GM13977 (cell line): ENCODE results near the gene EEF1AKMT4.

ENCODE experiments used
- DNase-seq: peaks from one replicate; pipeline ENCODE4 v3.0.0; 2012; ENCODE audit warnings: low spot score
- in situ Hi-C: fragments of 300-500 bp; cut with MboI; formaldehyde crosslinking; loops from one replicate; pipeline ENCODE4 v1.12.0; 2022; ENCODE audit warnings: low sequenced_read_pairs, low pct_unique_long_range_greater_than_20kb, mixed read lengths, inconsistent platforms; ENCODE audit not compliant: unreplicated experiment
- TF ChIP-seq, protein P1 (sequence below): IDR thresholded peaks from 2 replicates; pipeline ENCODE4 v1.5.1; 2012; ENCODE audit warnings: mild to moderate bottlenecking, control low read depth; ENCODE audit not compliant: insufficient read depth; ENCODE audit errors: extremely low read depth, missing control alignments

The EEF1AKMT4 gene

DNA sequence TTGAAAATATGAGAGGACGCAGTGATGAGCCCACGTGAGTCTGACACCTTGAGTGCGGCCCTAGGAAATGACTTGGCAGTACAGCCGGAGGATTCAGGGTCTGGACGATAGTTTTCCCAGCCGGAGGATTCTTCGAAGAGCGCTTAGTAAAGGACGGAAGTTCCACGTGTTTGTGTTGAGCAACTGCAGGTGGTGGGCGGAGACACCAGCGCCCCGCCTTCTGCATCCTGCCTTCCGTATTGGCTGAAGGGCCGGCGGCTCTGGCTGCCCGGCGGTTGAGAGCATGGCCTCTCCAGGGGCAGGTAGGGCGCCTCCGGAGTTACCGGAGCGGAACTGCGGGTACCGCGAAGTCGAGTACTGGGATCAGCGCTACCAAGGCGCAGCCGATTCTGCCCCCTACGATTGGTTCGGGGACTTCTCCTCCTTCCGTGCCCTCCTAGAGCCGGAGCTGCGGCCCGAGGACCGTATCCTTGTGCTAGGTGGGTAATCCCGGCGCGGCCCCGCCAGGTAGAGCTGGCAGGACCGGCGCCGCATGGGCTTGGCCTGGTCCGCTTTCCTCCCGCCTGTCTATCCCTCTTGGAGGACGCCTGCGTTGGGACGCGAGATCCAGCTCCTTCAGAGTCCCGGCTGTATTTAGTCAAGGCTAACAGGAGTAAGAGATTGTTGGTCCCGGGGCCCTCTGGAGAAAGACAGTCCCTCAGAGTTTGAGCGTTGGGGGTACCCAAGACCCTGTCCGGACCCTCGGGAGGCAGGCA, at the start of gene EEF1AKMT4:
EEF1AKMT4 (plus strand) TSS at position 261 of the 755 bp plus-strand sequence; CDS start at position 284, 23 bp downstream.
- TF ChIP-seq, protein P1, sequence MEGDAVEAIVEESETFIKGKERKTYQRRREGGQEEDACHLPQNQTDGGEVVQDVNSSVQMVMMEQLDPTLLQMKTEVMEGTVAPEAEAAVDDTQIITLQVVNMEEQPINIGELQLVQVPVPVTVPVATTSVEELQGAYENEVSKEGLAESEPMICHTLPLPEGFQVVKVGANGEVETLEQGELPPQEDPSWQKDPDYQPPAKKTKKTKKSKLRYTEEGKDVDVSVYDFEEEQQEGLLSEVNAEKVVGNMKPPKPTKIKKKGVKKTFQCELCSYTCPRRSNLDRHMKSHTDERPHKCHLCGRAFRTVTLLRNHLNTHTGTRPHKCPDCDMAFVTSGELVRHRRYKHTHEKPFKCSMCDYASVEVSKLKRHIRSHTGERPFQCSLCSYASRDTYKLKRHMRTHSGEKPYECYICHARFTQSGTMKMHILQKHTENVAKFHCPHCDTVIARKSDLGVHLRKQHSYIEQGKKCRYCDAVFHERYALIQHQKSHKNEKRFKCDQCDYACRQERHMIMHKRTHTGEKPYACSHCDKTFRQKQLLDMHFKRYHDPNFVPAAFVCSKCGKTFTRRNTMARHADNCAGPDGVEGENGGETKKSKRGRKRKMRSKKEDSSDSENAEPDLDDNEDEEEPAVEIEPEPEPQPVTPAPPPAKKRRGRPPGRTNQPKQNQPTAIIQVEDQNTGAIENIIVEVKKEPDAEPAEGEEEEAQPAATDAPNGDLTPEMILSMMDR: peak; percentile 25
- in situ Hi-C loops: loop anchor here (25.0 kb wide), 1 partner anchor 362 kb away; the partner anchor contains the start of gene PARL
- DNase-seq: peak; percentile 97

DNA sequence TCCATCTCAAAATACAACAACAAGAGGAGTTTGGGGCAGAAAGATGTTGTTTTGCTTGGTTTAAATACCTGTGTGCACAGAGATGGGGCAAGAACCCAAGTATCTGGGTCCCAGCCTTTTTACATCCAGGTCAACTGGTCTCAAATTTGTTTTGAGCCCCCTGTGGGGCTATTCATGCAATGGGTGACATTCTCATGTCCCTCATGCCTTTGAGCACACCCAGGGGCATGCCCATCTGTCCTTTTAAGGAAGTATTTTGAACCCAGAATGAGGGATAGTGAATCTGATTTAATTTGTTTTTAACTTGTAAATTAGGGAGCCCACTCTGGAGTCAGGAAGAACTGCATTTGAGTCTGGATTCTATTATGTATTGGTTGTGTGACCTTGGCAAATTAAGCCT, 48.6 kb upstream of the EEF1AKMT4 start:
- in situ Hi-C loops: no loop called here
- TF ChIP-seq, protein P1: no peak
- no peak for DNase-seq

DNA sequence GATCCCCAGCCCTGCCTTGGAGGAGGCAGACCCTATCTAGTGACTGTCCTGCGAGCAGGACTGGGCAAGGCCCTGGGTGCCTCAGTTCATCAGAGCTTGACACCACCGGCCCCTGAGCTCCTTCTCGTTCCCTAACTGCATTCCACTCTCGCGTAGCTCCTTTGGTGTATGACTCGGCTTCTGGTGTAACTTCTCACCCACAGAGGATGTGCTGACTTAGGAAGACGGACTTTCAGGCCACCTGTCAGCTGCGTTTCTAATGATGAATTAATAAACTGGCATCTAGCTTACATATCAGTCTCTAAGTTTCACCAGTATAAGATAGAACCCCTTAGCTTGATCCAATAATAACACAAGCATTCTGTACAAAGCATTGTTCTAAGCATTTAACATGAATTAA, 45.9 kb upstream of the EEF1AKMT4 start:
- no peak for DNase-seq
- TF ChIP-seq, protein P1: no peak
- in situ Hi-C loops: no loop called here

DNA sequence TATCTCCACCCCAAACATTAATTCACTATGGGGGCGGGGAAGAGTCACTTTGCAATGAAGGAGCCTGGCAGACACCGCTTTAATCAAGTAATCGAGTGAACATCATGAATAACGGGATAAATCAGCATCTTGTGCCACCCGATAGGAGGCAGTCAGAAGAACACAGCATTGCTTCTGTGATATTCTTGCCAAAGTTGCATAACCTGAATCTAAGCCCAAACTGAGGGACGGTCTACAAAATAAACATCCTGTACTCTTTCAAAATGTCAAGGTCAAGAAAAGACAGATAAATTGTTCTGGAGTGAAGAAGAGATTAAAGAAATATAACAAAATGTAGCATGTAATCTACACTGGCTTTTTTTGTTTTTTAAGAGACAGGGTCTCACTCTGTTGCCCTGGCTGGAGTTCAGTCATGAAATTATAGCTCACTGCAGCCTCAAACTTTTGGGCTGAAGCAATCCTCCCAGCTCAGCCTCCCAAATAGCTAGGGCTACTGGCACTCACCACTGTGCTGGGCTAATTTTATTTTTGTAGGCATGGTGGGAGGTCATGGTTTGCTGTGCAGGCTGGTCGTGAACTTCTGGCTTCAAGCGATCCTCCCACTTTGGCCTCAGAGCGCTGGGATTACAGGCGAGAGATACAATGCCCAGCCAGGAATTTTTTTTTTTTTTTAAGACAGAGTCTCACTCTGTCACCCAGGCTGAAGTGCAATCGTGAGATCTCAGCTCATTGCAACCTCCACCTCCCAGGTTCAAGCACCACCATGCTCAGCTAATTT, 40.1 kb upstream of the EEF1AKMT4 start:
- DNase-seq: no peak
- TF ChIP-seq, protein P1: no peak
- in situ Hi-C loops: no loop called here

DNA sequence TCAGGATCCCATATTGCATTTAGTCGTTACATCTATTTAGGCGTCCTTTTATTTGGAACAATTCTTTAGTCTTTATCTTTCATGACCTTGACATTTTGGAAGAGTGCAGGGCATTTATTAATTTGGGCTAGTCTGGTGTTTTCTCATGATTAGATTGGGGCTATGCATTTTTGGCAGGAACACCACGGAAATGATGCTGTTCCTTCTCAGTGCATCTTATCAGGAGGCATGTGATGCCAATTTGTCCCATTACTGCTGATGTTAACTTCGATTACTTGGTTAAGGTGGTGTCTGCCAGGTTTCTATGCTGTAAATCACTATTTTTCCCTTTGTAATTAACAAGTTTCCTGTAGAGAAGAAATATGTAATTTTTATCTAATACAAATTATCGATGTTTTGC, 38.2 kb upstream of the EEF1AKMT4 start:
- DNase-seq: no peak
- in situ Hi-C loops: no loop called here
- TF ChIP-seq, protein P1: no peak

DNA sequence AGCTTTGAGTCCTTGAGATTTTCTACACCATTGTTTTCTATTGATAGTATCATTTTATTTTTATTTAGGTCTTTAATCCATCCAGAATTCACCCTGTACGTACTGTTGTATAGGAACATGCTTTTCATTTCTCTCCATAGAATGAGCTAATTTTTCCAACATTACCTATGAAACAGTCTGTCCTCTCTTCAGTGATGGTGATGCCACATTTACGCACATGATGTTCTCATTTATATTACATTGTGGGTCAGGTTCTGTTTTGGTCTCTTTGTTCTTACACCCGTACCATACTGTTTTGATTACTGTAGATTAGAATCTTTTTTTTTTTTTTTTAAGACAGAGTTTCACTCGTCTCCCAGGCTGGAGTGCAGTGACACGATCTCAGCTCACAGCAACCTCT, 37.8 kb upstream of the EEF1AKMT4 start:
- in situ Hi-C loops: no loop called here
- no peak for DNase-seq
- TF ChIP-seq, protein P1: no peak
